ENCODE data around the gene FAM13A.
"Not testable (repeated sequence)": the region's sequence is repeated elsewhere in the genome, so short reads cannot be mapped to it uniquely, and the experiment has no call there.

FAM13A gene

GRCh38 chr4:89021684-89022083, 35.3 kb downstream of the FAM13A start:
- TF ChIP-seq, protein P1, sequence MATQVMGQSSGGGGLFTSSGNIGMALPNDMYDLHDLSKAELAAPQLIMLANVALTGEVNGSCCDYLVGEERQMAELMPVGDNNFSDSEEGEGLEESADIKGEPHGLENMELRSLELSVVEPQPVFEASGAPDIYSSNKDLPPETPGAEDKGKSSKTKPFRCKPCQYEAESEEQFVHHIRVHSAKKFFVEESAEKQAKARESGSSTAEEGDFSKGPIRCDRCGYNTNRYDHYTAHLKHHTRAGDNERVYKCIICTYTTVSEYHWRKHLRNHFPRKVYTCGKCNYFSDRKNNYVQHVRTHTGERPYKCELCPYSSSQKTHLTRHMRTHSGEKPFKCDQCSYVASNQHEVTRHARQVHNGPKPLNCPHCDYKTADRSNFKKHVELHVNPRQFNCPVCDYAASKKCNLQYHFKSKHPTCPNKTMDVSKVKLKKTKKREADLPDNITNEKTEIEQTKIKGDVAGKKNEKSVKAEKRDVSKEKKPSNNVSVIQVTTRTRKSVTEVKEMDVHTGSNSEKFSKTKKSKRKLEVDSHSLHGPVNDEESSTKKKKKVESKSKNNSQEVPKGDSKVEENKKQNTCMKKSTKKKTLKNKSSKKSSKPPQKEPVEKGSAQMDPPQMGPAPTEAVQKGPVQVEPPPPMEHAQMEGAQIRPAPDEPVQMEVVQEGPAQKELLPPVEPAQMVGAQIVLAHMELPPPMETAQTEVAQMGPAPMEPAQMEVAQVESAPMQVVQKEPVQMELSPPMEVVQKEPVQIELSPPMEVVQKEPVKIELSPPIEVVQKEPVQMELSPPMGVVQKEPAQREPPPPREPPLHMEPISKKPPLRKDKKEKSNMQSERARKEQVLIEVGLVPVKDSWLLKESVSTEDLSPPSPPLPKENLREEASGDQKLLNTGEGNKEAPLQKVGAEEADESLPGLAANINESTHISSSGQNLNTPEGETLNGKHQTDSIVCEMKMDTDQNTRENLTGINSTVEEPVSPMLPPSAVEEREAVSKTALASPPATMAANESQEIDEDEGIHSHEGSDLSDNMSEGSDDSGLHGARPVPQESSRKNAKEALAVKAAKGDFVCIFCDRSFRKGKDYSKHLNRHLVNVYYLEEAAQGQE (IDR thresholded peaks at IDR 0.05; ENCODE audit: insufficient replicate concordance, low read depth) = no peak
- TF ChIP-seq SPI1 (IDR thresholded peaks at IDR 0.05; ENCODE audit: borderline replicate concordance, low read depth) = no peak
- TF ChIP-seq CTCF (IDR thresholded peaks at IDR 0.05; ENCODE audit: insufficient read depth, low read length) = no peak
- no peak for TF ChIP-seq GABPA (IDR thresholded peaks at IDR 0.05; ENCODE audit: low read depth)
- no peak for TF ChIP-seq POLR2AphosphoS5 (IDR thresholded peaks at IDR 0.05; ENCODE audit: low read depth)
- Histone ChIP-seq H3K27ac (replicated peaks) (no peak overlapping the region), H3K4me3 (replicated peaks; ENCODE audit: insufficient read depth, low read length) (no peak overlapping the region)

DNA sequence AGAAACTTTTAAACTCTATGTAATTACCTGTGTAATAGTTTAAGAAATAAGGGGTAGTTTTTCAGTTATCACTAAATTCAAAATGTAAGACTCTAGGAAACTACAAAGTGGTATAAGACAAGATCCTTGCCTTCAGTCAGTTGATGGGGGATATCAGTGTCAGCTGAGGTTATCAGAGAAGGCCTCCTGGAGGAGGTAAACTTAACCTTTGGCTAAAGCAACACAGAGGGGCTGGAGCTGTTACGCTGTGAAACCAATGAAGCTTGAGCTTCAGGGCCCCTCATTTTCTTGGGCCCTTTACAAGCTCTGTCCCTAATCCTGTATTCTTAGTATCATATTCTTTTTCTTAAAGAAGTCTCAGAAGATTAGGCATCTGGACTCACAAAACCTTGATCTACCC, 35.9 kb downstream of the FAM13A start:
- DNase-seq (ENCODE audit: low read depth in 1 of 2, low spot score in 1 of 2) = no peak
- Histone ChIP-seq H3K27ac (replicated peaks) (no peak overlapping the region), H3K27me3 (ENCODE audit: insufficient read depth, poor library complexity, severe bottlenecking) (no peaks in the 10 kb centered on the region), H3K4me3 (replicated peaks; ENCODE audit: insufficient read depth, low read length) (no peak overlapping the region)
- TF ChIP-seq, protein P1 (IDR thresholded peaks at IDR 0.05; ENCODE audit: insufficient replicate concordance, low read depth) = no peak
- no peak for TF ChIP-seq GABPA (IDR thresholded peaks at IDR 0.05; ENCODE audit: low read depth)
- TF ChIP-seq SPI1 (IDR thresholded peaks at IDR 0.05; ENCODE audit: borderline replicate concordance, low read depth) = no peak
- no peak for TF ChIP-seq POLR2AphosphoS5 (IDR thresholded peaks at IDR 0.05; ENCODE audit: low read depth)
- TF ChIP-seq CTCF (IDR thresholded peaks at IDR 0.05; ENCODE audit: insufficient read depth, low read length) = no peak

More at GRCh38 chr4:89021684-89022083, 35.3 kb downstream of the FAM13A start:
- DNase-seq (ENCODE audit: low read depth in 1 of 2, low spot score in 1 of 2) = no peak
- no peaks in the 10 kb centered on the region for H3K27me3 ChIP-seq (ENCODE audit: insufficient read depth, poor library complexity, severe bottlenecking)

DNA sequence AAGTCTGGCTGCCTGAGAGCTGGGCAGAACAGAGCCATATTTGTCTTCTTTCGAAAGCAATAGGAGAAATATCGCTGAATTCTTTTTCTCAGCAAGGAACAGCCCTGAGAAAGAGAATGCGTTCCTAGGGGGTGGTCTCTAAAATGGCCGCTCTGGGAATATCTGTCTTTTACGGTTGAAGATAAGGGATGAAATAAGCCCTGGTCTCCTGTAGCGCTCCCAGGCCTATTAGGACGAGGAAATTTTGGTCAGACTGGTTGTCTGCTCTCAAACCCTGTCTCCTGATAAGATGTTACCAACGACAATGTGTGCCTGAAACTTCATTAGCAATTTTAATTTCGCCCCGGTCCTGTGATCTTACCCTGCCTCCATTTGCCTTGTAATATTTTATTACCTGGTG, 42.1 kb downstream of the FAM13A start:
- H3K27ac ChIP-seq (replicated peaks); H3K4me3 ChIP-seq (replicated peaks; ENCODE audit: insufficient read depth, low read length); H3K27me3 ChIP-seq (ENCODE audit: insufficient read depth, poor library complexity, severe bottlenecking); DNase-seq (ENCODE audit: low read depth in 1 of 2, low spot score in 1 of 2): not testable (repeated sequence)

DNA sequence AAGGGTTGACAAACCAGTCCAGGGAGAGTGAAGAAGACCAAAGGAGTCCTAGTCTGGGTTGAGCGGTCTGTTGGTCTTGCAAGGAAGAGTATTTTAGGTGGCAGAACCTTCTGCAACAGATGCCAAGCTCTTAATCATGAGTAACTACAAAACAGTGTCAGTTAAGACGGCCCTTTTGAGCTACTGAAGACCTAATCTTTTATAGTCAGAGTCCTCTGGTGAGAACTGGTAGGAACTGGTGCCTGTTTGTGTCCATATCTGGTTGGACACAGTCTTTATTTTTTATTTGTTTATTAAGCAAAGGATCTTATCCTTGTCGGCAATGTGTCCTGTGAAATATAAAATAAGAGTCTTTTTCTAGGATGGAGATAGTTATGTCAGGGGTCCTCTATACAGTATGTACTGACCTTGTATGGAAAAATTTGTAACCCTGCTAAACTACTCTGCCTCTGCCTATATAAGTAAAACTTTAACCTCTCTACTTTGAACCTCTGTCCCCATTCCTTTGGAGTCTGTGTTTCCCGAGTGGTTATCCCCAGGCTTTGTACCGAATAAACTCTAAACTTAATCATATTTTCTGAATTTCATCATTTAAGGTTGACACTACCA, 47.1 kb downstream of the FAM13A start:
- H3K27ac ChIP-seq (replicated peaks) = no peak overlapping the region
- DNase-seq (ENCODE audit: low read depth in 1 of 2, low spot score in 1 of 2) = no peak
- TF ChIP-seq GABPA (IDR thresholded peaks at IDR 0.05; ENCODE audit: low read depth) (no peak), POLR2AphosphoS5 (IDR thresholded peaks at IDR 0.05; ENCODE audit: low read depth) (no peak)
- no peak overlapping the region for H3K4me3 ChIP-seq (replicated peaks; ENCODE audit: insufficient read depth, low read length)
- no peaks in the 10 kb centered on the region for H3K27me3 ChIP-seq (ENCODE audit: insufficient read depth, poor library complexity, severe bottlenecking)

GRCh38 chr4:89009115-89009514, 47.9 kb downstream of the FAM13A start:
- H3K4me3 ChIP-seq (replicated peaks; ENCODE audit: insufficient read depth, low read length) = no peak overlapping the region
- TF ChIP-seq POLR2AphosphoS5 (IDR thresholded peaks at IDR 0.05; ENCODE audit: low read depth) (no peak), CTCF (IDR thresholded peaks at IDR 0.05; ENCODE audit: insufficient read depth, low read length) (no peak), SPI1 (IDR thresholded peaks at IDR 0.05; ENCODE audit: borderline replicate concordance, low read depth) (no peak), GABPA (IDR thresholded peaks at IDR 0.05; ENCODE audit: low read depth) (no peak)
- TF ChIP-seq, protein P1 (IDR thresholded peaks at IDR 0.05; ENCODE audit: insufficient replicate concordance, low read depth) = no peak
- H3K27ac ChIP-seq (replicated peaks) = no peak overlapping the region
- DNase-seq (ENCODE audit: low read depth in 1 of 2, low spot score in 1 of 2) = no peak
- no peaks in the 10 kb centered on the region for H3K27me3 ChIP-seq (ENCODE audit: insufficient read depth, poor library complexity, severe bottlenecking)

Data from HL-60 (cell line).